SH-SY5Y (cell line): Measurements from ENCODE around the gene ITIH1.

Experiments
- GATA2 ChIP-seq: IDR thresholded peaks from 2 replicates; pipeline ENCODE4 v1.6.1; 2011; ENCODE audit warnings: mild to moderate bottlenecking, low read depth, low read length
- GATA3 ChIP-seq: IDR thresholded peaks from 2 replicates; pipeline ENCODE4 v1.6.1; 2011; ENCODE audit warnings: low read depth, mild to moderate bottlenecking, low read length, moderate library complexity

Gene ITIH1

DNA sequence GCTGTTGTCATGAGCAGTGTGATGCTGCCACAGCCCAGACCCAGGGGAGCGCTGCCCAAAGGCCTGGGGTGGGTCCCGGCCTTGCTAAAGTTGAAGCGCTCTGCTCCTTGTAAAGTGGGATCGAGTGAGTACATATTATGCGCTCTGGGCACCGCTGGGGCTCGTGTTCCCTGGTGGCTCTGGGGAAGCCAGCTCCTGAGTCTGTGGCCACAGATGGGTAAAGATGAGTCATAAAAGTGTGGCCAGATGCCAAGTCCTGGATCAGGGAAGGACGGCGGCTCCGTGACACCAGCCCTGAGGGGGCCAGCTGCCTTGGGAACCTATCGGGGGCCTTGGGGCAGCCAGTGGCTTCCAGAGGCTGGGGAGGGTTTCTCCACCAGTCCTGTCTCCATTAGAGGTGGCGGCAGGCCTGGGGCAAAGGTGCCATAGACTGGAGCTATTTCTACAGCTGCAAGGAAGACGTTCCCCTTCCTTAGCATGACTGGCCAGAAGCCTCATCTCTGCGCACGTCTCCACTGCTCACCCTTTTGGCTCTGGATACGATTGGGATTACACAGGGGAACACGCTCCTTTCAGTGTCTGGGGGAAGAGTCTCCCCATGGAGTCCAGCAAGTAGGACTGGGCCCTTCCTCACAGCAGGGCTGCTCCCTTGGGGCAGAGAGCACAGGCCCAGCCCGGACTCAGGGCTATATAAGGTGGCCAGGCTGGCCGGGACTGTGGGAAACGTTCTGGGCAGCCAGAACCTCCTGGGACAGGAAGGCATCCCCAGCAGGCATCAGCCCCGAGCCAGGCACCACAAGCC, 54.3 kb downstream of the ITIH1 start:
- TF ChIP-seq GATA3 (no peak), GATA2 (no peak)

GRCh38 chr3:52833202-52833601, 55.8 kb downstream of the ITIH1 start:
- TF ChIP-seq GATA2 (no peak), GATA3 (no peak)

GRCh38 chr3:52834871-52835501, 57.6 kb downstream of the ITIH1 start, which contains the start of gene MUSTN1:
Gene MUSTN1 (minus strand): TSS chr3:52835019. CDS start chr3:52834948, 71 bp downstream.
- no peak for TF ChIP-seq GATA3
- TF ChIP-seq GATA2: no peak

GRCh38 chr3:52835766-52836470, 58.5 kb downstream of the ITIH1 start:
- TF ChIP-seq GATA2: no peak
- no peak for TF ChIP-seq GATA3

DNA sequence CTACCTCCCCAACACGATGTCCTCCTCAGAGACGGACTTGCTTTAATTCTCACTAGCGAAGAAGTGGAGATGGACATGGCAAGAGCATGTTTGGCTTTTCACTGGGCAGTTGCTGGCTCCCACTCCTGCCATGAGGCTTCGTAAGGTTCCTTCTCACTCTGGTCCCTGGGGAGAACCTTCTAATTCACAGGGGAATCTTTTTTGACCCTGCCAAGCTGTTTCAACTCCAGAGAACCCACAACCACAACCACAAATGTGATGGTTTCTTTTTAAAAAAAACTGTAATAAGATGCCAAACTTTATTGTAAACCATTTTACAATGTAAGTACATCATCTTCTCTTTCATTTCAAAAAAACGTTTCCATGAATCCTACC, 59.1 kb downstream of the ITIH1 start:
- TF ChIP-seq GATA3: no peak
- TF ChIP-seq GATA2: no peak

GRCh38 chr3:52836986-52837385, 59.6 kb downstream of the ITIH1 start:
- TF ChIP-seq GATA3 (no peak), GATA2 (no peak)

GRCh38 chr3:52838561-52839267, 61.3 kb downstream of the ITIH1 start:
- TF ChIP-seq GATA2: no peak
- TF ChIP-seq GATA3: no peak

DNA sequence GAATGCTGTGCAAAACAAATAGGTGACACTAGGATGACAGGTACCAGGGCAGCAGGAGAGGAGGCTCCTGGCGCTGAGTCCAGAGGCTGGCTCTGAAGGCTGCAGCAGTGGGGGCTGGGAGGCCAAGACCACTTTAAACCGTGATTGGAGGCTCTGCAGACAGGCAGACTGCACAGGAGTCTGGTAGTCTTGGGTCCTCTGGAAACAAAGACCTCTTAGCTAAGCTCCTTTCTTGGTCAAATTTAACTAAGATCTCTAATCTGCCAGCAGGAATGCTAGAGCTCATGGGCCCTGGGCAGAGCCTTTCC, 61.8 kb downstream of the ITIH1 start:
- TF ChIP-seq GATA3 (no peak), GATA2 (no peak)

DNA sequence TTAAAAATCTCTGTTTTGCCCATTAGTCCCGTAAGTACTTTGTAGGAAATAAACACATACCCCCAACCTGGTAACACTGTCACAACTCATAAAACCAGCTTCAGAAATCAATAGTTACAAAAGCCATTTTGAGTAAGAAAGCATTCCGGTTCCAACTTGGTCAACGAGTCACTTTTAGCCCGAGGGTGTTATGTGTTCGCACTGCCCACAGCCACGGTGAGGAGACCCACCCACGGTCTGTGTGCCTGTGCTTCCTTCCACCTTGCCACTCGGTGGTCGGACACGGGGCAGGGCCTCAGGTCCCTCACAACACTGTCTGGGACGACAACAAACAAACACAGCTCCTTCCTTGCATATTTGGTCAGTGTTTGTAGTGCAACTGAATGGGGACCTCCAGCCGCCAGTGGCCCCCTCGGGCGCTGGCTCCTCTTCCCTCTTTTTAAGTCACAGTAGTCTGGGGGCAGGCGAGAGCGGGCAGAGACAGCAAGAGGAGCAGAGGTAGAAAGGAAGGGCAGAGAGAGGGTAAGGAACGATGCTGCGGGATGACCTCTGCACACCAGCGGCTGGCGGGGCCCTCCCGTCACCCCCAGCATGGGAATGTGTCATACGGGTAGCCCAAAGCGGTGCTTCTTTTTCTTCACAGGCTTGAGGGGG, 62.6 kb downstream of the ITIH1 start:
- TF ChIP-seq GATA3 (no peak), GATA2 (no peak)

DNA sequence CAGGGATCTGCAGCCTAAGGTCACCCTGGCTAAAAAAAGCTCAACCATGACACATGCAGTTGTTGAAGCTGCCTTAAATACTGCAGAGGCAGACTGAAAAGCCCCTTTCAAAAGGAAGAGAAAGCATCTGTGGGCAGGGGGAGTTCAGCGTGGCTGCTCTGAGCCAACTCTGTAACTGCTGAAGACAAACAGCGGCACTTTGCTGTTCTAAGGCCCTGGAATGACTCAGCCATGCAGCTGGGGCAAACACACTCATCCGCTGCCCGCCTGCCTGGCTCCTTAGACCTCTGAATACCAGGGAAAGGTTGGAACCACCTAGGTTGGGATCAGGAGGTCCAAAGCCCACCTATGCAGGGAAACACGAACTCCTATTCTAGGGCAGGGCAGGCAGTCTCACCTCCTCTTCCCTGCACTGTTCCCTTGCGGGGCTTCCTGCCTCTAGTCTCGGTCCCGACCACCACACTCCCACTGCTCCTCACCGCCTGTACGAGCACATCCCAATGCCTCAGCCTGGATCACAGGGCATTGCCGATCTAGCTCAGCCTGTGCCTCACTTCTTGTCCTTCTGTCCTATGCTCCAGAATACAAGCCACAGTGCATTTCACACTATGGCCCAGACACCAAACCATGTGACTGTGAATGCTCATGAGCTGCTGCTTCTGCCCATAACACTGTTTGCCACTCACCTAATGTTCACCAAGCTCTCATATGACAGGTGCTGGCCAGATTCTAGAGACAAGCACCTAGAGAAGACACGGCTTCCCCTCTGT, 64.0 kb downstream of the ITIH1 start:
- TF ChIP-seq GATA2 (no peak), GATA3 (no peak)
